Neural crest cell (in vitro differentiated cells): ENCODE data around the gene TCEANC2. TPM values are rescaled to one million over a fixed set of nuclear protein-coding genes. Genes with fewer than 3 reads are reported as not detected.
A peak's percentile ranks its signal among the peaks of the same experiment; 100 is the strongest.

Experiments
- DNase-seq: peaks from one replicate; pipeline ENCODE4 v3.0.0; 2021; ENCODE audit warnings: low read depth, mixed read lengths, low spot score
- H3K27ac Mint-ChIP-seq: one replicate; pipeline ENCODE4 v1.8.0; 2021; ENCODE audit warnings: mild to moderate bottlenecking, mixed read lengths; ENCODE audit not compliant: unreplicated experiment
- H3K27me3 Mint-ChIP-seq: 2 replicates; pipeline ENCODE4 v1.8.0; 2021; ENCODE audit warnings: low read depth, mild to moderate bottlenecking, mixed read lengths
- H3K36me3 Mint-ChIP-seq: 2 replicates; pipeline ENCODE4 v1.8.0; 2021; ENCODE audit warnings: low read depth, mild to moderate bottlenecking, mixed read lengths
- H3K4me1 Mint-ChIP-seq: 2 replicates; pipeline ENCODE4 v1.8.0; 2021; ENCODE audit warnings: mixed read lengths
- H3K4me3 Mint-ChIP-seq: one replicate; pipeline ENCODE4 v1.8.0; 2021; ENCODE audit warnings: mild to moderate bottlenecking, mixed read lengths
- H3K9me3 Mint-ChIP-seq: 2 replicates; pipeline ENCODE4 v1.8.0; 2021; ENCODE audit warnings: mixed read lengths
- CTCF ChIP-seq: fragments of 200-600 bp; sonication (generic); conservative IDR thresholded peaks from 2 replicates; pipeline ENCODE4 v1.5.0; 2021; ENCODE audit warnings: antibody characterized with exemption, mild to moderate bottlenecking
- total RNA-seq: library from RNA; stranded (reverse); gene quantifications from 2 replicates; pipeline ENCODE4 v1.2.1, GENCODE V29; 2021

TCEANC2 gene
- total RNA-seq, 1 donor from 2014 or later, result 8.5 TPM

GRCh38 chr1:54129858-54130257, 76.5 kb downstream of the TCEANC2 start:
- Mint-ChIP-seq H3K27me3 (peaks cover 3% of the 10 kb centered on the region), H3K4me1 (peaks cover 2% of the 10 kb centered on the region), H3K4me3 (no peak overlapping the region), H3K9me3 (no peaks in the 10 kb centered on the region), H3K27ac (no peak overlapping the region), H3K36me3 (no peaks in the 10 kb centered on the region)
- DNase-seq, result no peak
- no peak for TF ChIP-seq CTCF

- Mint-ChIP-seq H3K27ac (no peak overlapping the region), H3K27me3 (peaks cover 3% of the 10 kb centered on the region), H3K36me3 (no peaks in the 10 kb centered on the region), H3K4me1 (peaks cover 17% of the 10 kb centered on the region), H3K4me3 (no peak overlapping the region), H3K9me3 (no peaks in the 10 kb centered on the region)
- no peak for TF ChIP-seq CTCF
- no peak for DNase-seq
Measured at GRCh38 chr1:54131419-54131818, 78.0 kb downstream of the TCEANC2 start.

- no peak for DNase-seq
- no peak for TF ChIP-seq CTCF
- Mint-ChIP-seq H3K27me3 (peaks cover 3% of the 10 kb centered on the region), H3K27ac (no peak overlapping the region), H3K9me3 (no peaks in the 10 kb centered on the region), H3K4me3 (no peak overlapping the region), H3K4me1 (peaks cover 23% of the 10 kb centered on the region), H3K36me3 (no peaks in the 10 kb centered on the region)
Measured at GRCh38 chr1:54132495-54132894, 79.1 kb downstream of the TCEANC2 start.

- Mint-ChIP-seq H3K36me3 (no peaks in the 10 kb centered on the region), H3K4me1 (peaks cover 25% of the 10 kb centered on the region), H3K27ac (peak overlapping the region; percentile 87), H3K4me3 (no peak overlapping the region), H3K27me3 (peaks cover 3% of the 10 kb centered on the region), H3K9me3 (no peaks in the 10 kb centered on the region)
- DNase-seq, result no peak
- no peak for TF ChIP-seq CTCF
Measured at GRCh38 chr1:54134295-54134694, 80.9 kb downstream of the TCEANC2 start.

GRCh38 chr1:54135436-54136120, 82.2 kb downstream of the TCEANC2 start:
- Mint-ChIP-seq H3K4me1 (peaks cover 25% of the 10 kb centered on the region), H3K36me3 (no peaks in the 10 kb centered on the region), H3K9me3 (no peaks in the 10 kb centered on the region), H3K27me3 (peaks cover 3% of the 10 kb centered on the region), H3K4me3 (no peak overlapping the region), H3K27ac (peak overlapping the region; percentile 90)
- DNase-seq, result no peak
- no peak for TF ChIP-seq CTCF
